SIG-M5 treated with dmso at 0.1 percent for 504 hours (cell line): Measurements from ENCODE around the gene ARGFX.
"Not testable (repeated sequence)": the region's sequence is repeated elsewhere in the genome, so short reads cannot be mapped to it uniquely, and the experiment has no call there.

Experiments
- DNase-seq: peaks from one replicate; lab custom pipeline; 2025; ENCODE audit not compliant: unreplicated experiment; lab: John Stamatoyannopoulos, UW

Gene ARGFX

DNA sequence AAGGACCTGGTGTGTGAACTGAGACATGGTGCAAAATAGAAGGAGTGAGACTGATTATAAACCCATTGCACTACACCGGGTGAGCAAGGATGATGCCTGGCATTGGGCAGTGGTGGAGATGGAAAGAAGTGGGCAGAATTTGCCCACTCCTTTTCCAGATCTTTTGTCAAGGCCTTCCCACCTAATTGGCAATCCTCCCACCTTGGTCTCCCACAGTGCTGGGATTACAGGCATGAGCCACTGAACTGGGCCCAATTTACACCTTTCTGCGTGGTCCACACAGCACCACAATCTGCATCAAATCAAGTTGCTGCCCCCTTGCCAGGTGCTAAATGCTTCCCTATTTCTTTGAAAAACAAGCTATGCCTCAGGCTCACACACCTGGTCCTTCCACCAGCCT is 30.8 kb downstream of the ARGFX start:
- DNase-seq: no peak

DNA sequence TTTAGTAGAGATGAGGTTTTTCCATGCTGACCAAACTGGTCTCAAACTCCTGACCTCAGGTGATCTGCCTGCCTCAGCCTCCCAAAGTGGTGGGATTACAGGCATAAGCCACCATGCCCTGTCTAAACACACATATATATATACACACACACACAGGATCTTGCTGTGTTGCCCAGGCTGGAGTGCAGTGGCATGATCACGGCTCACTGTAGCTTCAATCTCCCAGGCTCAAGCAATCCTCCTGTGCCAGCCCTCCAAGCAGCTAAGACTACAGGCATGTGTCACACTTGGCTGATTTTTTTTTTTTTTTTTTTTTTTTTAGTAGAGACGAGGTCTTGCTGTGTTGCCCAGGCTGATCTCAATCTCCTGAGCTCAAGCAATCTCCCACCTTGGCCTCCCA is 32.2 kb downstream of the ARGFX start:
- DNase-seq: not testable (repeated sequence)

DNA sequence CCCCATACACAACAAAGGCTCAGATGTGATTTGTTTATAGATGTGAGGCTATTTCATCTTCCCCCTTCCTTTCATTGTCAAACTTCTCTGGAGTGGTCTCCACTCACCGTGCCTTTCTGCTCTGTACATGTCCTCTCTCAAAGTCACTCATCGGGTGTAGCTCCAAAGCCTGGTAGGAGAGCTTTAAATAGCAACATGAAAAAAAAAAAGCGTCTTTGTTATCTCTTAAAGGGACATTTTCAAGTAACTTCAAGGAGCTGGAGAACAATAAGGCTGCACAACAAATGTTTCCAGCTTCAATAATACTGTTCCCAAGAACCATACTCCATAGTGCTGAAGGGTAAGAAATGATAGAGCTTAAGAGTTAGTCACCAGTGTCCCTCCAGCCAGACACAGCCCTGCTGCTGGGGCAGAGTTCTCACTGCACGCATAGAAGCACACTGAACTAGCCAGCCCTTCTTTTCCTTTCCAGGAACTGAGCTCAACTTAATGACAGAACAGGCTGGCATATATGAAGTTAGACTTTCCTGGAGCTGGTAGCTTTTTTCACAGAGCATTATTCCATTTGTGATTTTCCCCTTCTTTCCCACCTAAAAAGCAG is 33.6 kb downstream of the ARGFX start:
- no peak for DNase-seq

DNA sequence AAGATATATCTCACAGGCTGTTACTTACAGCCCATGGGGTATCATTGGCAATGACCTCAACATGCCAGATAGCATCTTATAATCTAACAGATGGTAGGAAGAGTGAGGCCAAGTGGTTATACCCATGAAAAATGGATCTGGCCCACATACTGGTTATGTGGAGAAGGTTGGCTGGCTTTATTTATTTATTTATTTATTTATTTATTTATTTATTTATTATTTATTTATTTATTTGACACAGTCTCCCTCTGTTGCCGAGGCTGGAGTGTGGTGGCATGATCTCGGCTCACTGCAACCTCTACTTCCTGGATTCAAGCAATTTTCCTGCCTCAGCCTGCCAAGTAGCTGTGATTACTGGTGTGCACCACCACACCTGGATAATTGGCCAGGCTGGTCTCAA is 37.0 kb downstream of the ARGFX start:
- no peak for DNase-seq

DNA sequence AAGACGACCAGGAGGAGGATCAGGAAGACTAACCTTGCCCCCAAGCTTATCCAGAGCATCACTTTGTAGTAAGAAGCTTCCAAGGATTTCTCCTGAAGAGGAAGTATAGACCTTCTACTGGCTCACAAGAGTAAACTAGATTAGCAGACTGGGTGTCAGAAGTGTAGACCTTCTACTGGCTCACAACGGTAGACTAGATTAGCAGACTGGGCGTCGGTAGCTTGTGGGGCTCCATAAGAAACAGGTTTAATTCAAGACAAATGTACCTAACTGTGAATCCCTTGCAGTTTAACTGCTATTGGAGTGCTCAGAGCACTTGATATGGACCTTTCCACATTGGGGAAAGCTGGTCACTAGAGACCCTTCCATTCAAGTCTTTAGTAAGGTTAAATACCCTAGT is 38.4 kb downstream of the ARGFX start:
- no peak for DNase-seq
